ENCODE measurements around the gene GRM3. TPM values are rescaled to one million over a fixed set of nuclear protein-coding genes. Genes with fewer than 3 reads are reported as not detected.

The GRM3 gene
- total RNA-seq, 1 donor: not detected

DNA sequence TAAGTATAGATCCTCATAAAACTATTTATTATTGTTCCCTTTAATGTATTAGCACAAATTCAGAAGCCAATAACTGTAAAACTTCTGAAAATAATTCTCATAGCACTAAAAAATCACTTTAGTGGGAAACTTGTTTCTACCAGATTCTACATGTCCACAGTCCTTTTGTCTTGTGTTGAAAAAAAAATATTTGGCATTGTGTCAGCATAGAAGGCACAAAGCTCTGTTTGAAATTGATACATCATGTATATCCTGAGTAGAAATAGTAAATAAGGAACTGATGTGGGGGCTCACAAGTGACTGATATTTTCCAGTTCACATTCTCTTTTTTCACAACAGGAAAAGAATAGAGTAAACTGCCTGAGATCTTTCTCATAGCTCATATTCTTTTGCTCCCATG lies 134.6 kb downstream of the GRM3 start:
- no peak overlapping the region for H3K4me3 ChIP-seq (ENCODE audit: low read depth, low read length)
- DNase-seq (ENCODE audit: low read depth): no peak
- TF ChIP-seq, protein P1, sequence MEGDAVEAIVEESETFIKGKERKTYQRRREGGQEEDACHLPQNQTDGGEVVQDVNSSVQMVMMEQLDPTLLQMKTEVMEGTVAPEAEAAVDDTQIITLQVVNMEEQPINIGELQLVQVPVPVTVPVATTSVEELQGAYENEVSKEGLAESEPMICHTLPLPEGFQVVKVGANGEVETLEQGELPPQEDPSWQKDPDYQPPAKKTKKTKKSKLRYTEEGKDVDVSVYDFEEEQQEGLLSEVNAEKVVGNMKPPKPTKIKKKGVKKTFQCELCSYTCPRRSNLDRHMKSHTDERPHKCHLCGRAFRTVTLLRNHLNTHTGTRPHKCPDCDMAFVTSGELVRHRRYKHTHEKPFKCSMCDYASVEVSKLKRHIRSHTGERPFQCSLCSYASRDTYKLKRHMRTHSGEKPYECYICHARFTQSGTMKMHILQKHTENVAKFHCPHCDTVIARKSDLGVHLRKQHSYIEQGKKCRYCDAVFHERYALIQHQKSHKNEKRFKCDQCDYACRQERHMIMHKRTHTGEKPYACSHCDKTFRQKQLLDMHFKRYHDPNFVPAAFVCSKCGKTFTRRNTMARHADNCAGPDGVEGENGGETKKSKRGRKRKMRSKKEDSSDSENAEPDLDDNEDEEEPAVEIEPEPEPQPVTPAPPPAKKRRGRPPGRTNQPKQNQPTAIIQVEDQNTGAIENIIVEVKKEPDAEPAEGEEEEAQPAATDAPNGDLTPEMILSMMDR (IDR thresholded peaks at IDR 0.05; ENCODE audit: insufficient read depth, low read length): no peak

DNA sequence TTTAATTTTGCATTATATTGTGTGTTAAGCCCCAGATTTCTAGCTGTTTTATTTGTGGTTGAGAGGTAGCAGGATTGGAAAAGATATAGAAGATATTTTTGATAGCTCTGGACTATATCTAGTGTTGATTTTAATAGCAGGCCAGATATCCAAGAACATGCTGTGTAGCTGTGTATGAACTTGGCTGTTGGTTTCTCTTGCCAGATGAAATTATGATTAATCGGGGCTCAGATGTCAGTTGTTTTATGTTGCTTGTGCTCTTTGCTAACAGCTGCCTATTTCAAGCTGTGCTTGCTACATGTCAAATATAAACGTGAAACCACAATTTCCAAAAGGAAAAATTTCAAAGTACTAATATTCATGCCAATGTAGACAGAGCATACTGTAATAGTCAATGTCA lies 141.1 kb downstream of the GRM3 start:
- DNase-seq (ENCODE audit: low read depth): no peak
- TF ChIP-seq, protein P1 (IDR thresholded peaks at IDR 0.05; ENCODE audit: insufficient read depth, low read length): no peak
- H3K4me3 ChIP-seq (ENCODE audit: low read depth, low read length): no peak overlapping the region

DNA sequence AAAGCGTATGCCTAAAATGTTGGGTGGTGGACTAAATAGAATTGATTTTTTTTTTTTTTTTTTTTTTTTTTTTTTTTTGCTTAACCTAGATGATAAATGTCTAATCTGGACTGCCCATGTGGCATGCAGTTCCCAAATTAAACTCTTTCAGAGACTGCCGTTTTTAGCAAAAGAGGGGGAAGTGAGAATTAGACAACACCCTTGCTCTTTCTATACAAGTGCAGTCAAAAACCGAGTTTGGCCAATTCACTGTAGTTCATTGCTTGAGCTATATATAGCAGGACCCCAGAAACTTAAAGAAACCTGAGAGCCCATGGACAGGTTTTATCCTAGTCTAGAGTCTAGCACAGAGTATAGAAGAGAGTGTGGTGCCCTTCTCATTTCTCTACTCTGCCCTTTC lies 141.9 kb downstream of the GRM3 start:
- TF ChIP-seq, protein P1 (IDR thresholded peaks at IDR 0.05; ENCODE audit: insufficient read depth, low read length): no peak
- no peak overlapping the region for H3K4me3 ChIP-seq (ENCODE audit: low read depth, low read length)
- DNase-seq (ENCODE audit: low read depth): no peak

DNA sequence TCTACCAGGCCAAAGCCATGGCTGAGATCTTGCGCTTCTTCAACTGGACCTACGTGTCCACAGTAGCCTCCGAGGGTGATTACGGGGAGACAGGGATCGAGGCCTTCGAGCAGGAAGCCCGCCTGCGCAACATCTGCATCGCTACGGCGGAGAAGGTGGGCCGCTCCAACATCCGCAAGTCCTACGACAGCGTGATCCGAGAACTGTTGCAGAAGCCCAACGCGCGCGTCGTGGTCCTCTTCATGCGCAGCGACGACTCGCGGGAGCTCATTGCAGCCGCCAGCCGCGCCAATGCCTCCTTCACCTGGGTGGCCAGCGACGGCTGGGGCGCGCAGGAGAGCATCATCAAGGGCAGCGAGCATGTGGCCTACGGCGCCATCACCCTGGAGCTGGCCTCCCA lies 142.7 kb downstream of the GRM3 start:
- no peak overlapping the region for H3K4me3 ChIP-seq (ENCODE audit: low read depth, low read length)
- TF ChIP-seq, protein P1 (IDR thresholded peaks at IDR 0.05; ENCODE audit: insufficient read depth, low read length): no peak
- no peak for DNase-seq (ENCODE audit: low read depth)

DNA sequence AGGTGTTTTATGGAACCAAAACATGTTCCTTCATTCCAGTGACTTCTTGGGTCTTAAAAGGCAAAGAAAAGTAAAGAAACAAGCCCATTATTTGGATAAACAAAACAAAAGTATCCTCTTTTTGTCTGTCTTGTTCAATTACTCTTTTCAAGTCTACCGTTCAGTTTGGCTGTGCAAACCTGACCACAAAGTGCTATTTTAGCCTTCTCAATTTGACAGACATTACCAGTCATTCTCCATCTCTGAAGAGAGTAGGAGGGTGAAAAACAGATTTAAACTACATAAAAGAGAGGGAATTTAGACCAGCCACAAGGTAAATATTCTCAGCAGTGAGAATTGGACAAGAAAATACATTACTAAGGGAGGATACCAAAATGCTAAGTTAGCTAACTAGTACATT lies 145.2 kb downstream of the GRM3 start:
- no peak for DNase-seq (ENCODE audit: low read depth)
- H3K4me3 ChIP-seq (ENCODE audit: low read depth, low read length): no peak overlapping the region
- TF ChIP-seq, protein P1 (IDR thresholded peaks at IDR 0.05; ENCODE audit: insufficient read depth, low read length): no peak

DNA sequence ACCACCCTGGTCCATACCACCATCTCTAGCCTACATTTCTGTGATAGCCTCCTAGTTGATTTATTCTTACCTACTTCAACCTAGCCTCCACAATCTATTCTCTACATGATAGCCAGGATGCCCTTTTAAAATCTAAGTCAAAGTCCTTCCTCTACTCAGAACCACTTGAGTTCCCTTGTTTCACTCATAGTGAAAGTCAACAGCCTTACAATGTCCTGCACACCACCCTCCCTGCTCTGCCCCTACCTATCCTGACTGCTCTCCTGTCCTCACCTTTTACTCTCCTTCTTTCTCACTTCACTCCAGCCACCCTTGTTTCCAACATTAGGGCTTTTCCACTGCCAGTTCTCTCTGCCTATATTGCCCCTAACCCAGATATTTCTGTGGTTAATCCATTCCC lies 146.7 kb downstream of the GRM3 start:
- no peak for DNase-seq (ENCODE audit: low read depth)
- TF ChIP-seq, protein P1 (IDR thresholded peaks at IDR 0.05; ENCODE audit: insufficient read depth, low read length): no peak

DNA sequence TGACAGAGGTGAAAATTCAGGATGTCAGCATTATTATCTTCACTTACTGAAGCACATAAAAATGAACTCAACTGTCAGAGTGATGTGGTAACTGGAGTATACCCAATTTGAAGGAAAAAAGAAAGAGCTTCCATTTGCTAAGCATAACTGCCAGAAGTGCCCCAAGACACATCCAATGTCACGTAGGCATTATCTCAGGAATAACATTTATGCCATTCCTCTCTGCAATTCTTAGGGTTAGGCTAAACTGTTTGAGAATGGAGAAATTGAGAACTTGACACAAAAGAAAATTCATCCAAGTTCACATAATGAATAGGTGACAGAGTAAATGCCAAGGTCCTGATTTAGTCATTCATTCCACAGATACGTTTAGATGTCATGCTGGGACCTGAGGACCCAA lies 148.6 kb downstream of the GRM3 start:
- DNase-seq (ENCODE audit: low read depth): no peak
- no peak overlapping the region for H3K4me3 ChIP-seq (ENCODE audit: low read depth, low read length)
- TF ChIP-seq, protein P1 (IDR thresholded peaks at IDR 0.05; ENCODE audit: insufficient read depth, low read length): no peak

More for the DNA sequence above, 146.7 kb downstream of the GRM3 start:
- H3K4me3 ChIP-seq (ENCODE audit: low read depth, low read length): no peak overlapping the region
